HFFc6 (cell line): ENCODE measurements around the gene PSD4. TPM values are rescaled to one million over a fixed set of nuclear protein-coding genes. Genes with fewer than 3 reads are reported as not detected.

Experiments
- DNase-seq: peaks from one replicate; pipeline ENCODE4 v3.0.0-alpha.2; 2018
- H3K27ac Mint-ChIP-seq: 2 replicates; pipeline ENCODE4 v1.8.0; 2020; ENCODE audit warnings: mild to moderate bottlenecking, mixed read lengths
- H3K27me3 Mint-ChIP-seq: 2 replicates; pipeline ENCODE4 v1.8.0; 2021; ENCODE audit warnings: mild to moderate bottlenecking, moderate library complexity, mixed read lengths; ENCODE audit not compliant: insufficient read depth
- H3K36me3 Mint-ChIP-seq: 2 replicates; pipeline ENCODE4 v1.8.0; 2021; ENCODE audit warnings: low read depth, mixed read lengths
- H3K4me1 Mint-ChIP-seq: 2 replicates; pipeline ENCODE4 v1.8.0; 2020; ENCODE audit warnings: low read depth, mixed read lengths
- H3K4me3 Mint-ChIP-seq: 2 replicates; pipeline ENCODE4 v1.8.0; 2020; ENCODE audit warnings: mild to moderate bottlenecking, moderate library complexity, mixed read lengths
- H3K9me3 Mint-ChIP-seq: 2 replicates; pipeline ENCODE4 v1.8.0; 2020; ENCODE audit warnings: mild to moderate bottlenecking, mixed read lengths
- total RNA-seq, 6 experiments: library from RNA; stranded (reverse); fragmentation: NEBNext Ultra II Directional; extraction: Animal tissue kit (Norgen Biotek cat#: 25700); gene quantifications; 2 replicates in 1 of 6; 3 replicates in 5 of 6; pipeline ENCODE4 v1.2.3, GENCODE V29; 2021
- TF ChIP-seq, protein P1 (sequence below): fragments of 200-600 bp; sonication (generic); IDR thresholded peaks from 2 replicates; pipeline ENCODE4 v1.5.0; 2021; ENCODE audit warnings: antibody characterized with exemption, mild to moderate bottlenecking

PSD4 gene
- total RNA-seq, 6 experiments from 2014 or later, result 0.76 to 1.8 (median 1.1) TPM

GRCh38 chr2:113167962-113168340 lies 5.8 kb upstream of the PSD4 start:
- Mint-ChIP-seq H3K27me3 (peaks cover 10% of the 10 kb centered on the region; the same call in 1 of the 2 replicates), H3K36me3 (no peaks in the 10 kb centered on the region), H3K4me1 (no peaks in the 10 kb centered on the region), H3K9me3 (no peaks in the 10 kb centered on the region), H3K4me3 (no peak overlapping the region), H3K27ac (no peak overlapping the region)
- TF ChIP-seq, protein P1, sequence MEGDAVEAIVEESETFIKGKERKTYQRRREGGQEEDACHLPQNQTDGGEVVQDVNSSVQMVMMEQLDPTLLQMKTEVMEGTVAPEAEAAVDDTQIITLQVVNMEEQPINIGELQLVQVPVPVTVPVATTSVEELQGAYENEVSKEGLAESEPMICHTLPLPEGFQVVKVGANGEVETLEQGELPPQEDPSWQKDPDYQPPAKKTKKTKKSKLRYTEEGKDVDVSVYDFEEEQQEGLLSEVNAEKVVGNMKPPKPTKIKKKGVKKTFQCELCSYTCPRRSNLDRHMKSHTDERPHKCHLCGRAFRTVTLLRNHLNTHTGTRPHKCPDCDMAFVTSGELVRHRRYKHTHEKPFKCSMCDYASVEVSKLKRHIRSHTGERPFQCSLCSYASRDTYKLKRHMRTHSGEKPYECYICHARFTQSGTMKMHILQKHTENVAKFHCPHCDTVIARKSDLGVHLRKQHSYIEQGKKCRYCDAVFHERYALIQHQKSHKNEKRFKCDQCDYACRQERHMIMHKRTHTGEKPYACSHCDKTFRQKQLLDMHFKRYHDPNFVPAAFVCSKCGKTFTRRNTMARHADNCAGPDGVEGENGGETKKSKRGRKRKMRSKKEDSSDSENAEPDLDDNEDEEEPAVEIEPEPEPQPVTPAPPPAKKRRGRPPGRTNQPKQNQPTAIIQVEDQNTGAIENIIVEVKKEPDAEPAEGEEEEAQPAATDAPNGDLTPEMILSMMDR, result no peak
- DNase-seq, result no peak

GRCh38 chr2:113169002-113169530 lies 4.7 kb upstream of the PSD4 start:
- no peak for DNase-seq
- Mint-ChIP-seq H3K4me3 (no peak overlapping the region), H3K36me3 (no peaks in the 10 kb centered on the region), H3K4me1 (no peaks in the 10 kb centered on the region), H3K27me3 (peaks cover 10% of the 10 kb centered on the region; the same call in 1 of the 2 replicates), H3K27ac (no peak overlapping the region), H3K9me3 (no peaks in the 10 kb centered on the region)
- TF ChIP-seq, protein P1, result no peak

GRCh38 chr2:113169586-113169985 lies 4.2 kb upstream of the PSD4 start:
- H3K27me3 Mint-ChIP-seq, result peaks cover 7% of the 10 kb centered on the region; the same call in 1 of the 2 replicates
- H3K36me3 Mint-ChIP-seq, result no peaks in the 10 kb centered on the region
- no peaks in the 10 kb centered on the region for H3K9me3 Mint-ChIP-seq
- no peak for DNase-seq
- no peaks in the 10 kb centered on the region for H3K4me1 Mint-ChIP-seq
- TF ChIP-seq, protein P1, result no peak
- H3K27ac Mint-ChIP-seq, result no peak overlapping the region
- H3K4me3 Mint-ChIP-seq, result no peak overlapping the region

GRCh38 chr2:113171334-113172075 lies 2.3 kb upstream of the PSD4 start:
- H3K4me1 Mint-ChIP-seq, result no peaks in the 10 kb centered on the region

DNA sequence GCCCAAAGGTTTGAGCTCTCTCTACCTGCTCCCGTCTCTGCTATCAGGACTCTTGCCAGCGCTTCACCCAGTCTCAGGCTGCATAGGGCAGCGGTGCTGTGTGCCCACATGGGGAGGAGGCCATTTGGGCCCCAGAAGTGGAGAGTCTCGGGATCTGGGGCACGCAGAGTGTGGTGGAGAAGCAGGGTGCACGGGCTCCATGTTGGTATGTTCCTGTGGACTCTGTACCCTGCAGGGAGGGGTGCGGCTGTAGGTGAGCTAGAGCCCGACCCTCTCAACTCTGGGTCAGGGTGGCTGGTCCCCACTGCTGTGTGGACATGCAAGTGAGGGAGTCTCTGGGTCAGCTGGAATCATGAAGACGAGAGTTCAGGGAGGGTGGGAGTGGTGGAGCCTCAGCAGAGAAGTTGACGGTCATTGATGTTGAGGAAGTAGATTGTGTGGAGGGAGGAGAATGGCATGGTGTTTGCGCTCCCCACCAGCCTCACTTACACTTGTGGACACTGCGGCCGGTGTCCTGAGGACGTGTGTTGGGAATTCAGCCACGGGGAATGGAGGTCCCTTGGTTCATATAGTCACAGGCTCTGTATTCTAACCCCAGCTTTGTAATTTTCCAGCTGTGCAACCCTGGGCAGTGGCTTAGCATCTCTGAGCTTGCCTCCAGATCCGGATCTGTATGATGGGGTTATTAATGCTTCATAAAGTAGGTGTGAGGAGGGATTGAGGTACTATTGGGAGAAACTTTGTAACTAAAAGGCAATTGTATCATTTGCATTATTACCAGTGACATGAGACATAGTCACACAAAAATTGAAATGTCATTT lies 840 bp upstream of the PSD4 start:
- no peaks in the 10 kb centered on the region for H3K9me3 Mint-ChIP-seq

More at GRCh38 chr2:113171334-113172075, 2.3 kb upstream of the PSD4 start:
- DNase-seq, result no peak
- H3K9me3 Mint-ChIP-seq, result no peaks in the 10 kb centered on the region
- peaks cover 7% of the 10 kb centered on the region; the same call in 1 of the 2 replicates for H3K27me3 Mint-ChIP-seq
- H3K27ac Mint-ChIP-seq, result no peak overlapping the region
- TF ChIP-seq, protein P1, result no peak
- H3K4me3 Mint-ChIP-seq, result no peak overlapping the region
- H3K36me3 Mint-ChIP-seq, result no peaks in the 10 kb centered on the region

More for the DNA sequence above, 840 bp upstream of the PSD4 start:
- peaks cover 7% of the 10 kb centered on the region; the same call in 1 of the 2 replicates for H3K27me3 Mint-ChIP-seq
- DNase-seq, result no peak
- no peak overlapping the region for H3K27ac Mint-ChIP-seq
- no peaks in the 10 kb centered on the region for H3K36me3 Mint-ChIP-seq
- H3K4me1 Mint-ChIP-seq, result no peaks in the 10 kb centered on the region
- H3K4me3 Mint-ChIP-seq, result no peak overlapping the region
- TF ChIP-seq, protein P1, result no peak
